GM12892 (cell line): Measurements from ENCODE around the gene EIF1B.

Source experiments
- POLR2A ChIP-seq: IDR thresholded peaks from 2 replicates; pipeline ENCODE4 v1.6.1; 2011; ENCODE audit warnings: low read depth, low read length, control low read depth
- POLR2AphosphoS5 ChIP-seq: IDR thresholded peaks from 2 replicates; pipeline ENCODE4 v1.6.1; 2011; ENCODE audit warnings: low read depth, low read length, control low read depth
- TAF1 ChIP-seq: IDR thresholded peaks from 2 replicates; pipeline ENCODE4 v1.6.1; 2011; ENCODE audit warnings: low read depth, mild to moderate bottlenecking, control low read depth, low read length, borderline replicate concordance

DNA sequence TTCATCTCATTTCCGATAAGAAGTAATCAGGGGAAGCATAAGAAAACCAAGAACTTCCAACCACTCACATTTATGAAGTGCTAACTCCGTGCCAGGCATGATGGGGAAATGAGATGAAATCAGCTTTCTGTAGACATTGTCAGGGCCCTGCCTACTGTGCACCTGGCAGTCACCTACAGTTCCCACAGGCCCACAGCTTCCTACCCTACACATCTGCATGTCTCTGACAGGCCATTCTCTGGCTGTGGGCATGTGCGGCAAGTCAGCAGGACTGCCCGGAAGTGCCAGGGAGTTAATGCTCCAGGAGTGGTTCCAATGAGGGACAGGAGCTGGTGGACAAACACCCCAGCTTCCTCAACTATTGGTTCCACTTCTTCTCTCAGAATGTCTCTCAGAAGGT, 24.3 kb downstream of the EIF1B start:
- TF ChIP-seq POLR2A (no peak), POLR2AphosphoS5 (no peak), TAF1 (no peak)
